ENCODE data around the gene COX7C. TPM values are rescaled to one million over a fixed set of nuclear protein-coding genes. Genes with fewer than 3 reads are reported as not detected.

COX7C gene
- total RNA-seq, 1 donor from 2014 or later = 270 TPM

DNA sequence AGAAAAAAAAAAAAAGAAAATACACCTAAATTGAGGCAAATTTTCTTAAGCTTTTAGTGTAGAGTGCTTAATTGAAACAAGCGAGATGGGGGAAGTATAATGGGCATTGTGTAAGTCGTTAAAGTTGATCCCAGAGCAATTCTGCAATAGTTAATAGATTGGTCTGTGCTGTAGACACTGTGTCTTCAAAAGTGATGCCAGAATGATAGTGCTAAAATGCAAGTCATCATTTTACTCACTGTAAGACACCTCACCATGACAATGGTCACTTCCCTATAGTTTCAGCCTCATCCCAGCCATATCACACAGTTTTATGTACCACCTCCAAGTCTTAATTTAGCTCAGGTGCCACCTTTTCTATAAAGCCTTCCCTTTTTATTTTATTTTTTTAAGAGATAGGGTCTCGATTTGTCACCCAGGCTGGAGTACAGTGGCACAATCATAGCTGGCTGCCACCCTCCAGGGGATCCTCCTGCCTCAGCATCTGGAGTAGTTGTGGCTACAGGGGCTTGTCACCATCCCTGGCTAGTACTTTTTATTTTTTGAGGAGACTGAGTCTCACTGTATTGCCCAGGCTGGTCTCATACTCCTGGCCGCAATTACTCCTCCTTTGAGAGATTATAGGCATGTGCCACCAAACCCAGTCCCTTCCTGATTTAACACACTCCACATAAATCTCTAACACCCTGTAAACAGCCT, 6.2 kb downstream of the COX7C start:
- peaks cover 0 to 28% of the 10 kb centered on the region in 2 donors for H3K36me3 ChIP-seq
- no peaks in the 10 kb centered on the region for H3K27me3 ChIP-seq
- no peak for DNase-seq (ENCODE audit: extremely low spot score in 2 of 2)
- H3K4me3 ChIP-seq = no peak overlapping the region
- H3K4me1 ChIP-seq = peaks cover 9% of the 10 kb centered on the region
- H3K27ac ChIP-seq = no peak overlapping the region
- H3K9me3 ChIP-seq = no peaks in the 10 kb centered on the region
- intact Hi-C loops (cut with DNase I) = no loop called here
- no peak for TF ChIP-seq POLR2A (IDR thresholded peaks at IDR 0.05)
- TF ChIP-seq POLR2AphosphoS5 (IDR thresholded peaks at IDR 0.05; ENCODE audit: insufficient read depth in 1 of 2, low read depth in 1 of 2) = no peak

- no peak overlapping the region for H3K27ac ChIP-seq
- H3K4me1 ChIP-seq = no peaks in the 10 kb centered on the region
- no peak overlapping the region for H3K4me3 ChIP-seq
- DNase-seq (ENCODE audit: extremely low spot score in 2 of 2) = no peak
- H3K27me3 ChIP-seq = no peaks in the 10 kb centered on the region
- H3K36me3 ChIP-seq = peaks cover 0 to 20% of the 10 kb centered on the region in 2 donors
- intact Hi-C loops (cut with DNase I) = no loop called here
- no peaks in the 10 kb centered on the region for H3K9me3 ChIP-seq
- no peak for TF ChIP-seq POLR2AphosphoS5 (IDR thresholded peaks at IDR 0.05; ENCODE audit: insufficient read depth in 1 of 2, low read depth in 1 of 2)
- no peak for TF ChIP-seq POLR2A (IDR thresholded peaks at IDR 0.05)
- TF ChIP-seq, protein P1, sequence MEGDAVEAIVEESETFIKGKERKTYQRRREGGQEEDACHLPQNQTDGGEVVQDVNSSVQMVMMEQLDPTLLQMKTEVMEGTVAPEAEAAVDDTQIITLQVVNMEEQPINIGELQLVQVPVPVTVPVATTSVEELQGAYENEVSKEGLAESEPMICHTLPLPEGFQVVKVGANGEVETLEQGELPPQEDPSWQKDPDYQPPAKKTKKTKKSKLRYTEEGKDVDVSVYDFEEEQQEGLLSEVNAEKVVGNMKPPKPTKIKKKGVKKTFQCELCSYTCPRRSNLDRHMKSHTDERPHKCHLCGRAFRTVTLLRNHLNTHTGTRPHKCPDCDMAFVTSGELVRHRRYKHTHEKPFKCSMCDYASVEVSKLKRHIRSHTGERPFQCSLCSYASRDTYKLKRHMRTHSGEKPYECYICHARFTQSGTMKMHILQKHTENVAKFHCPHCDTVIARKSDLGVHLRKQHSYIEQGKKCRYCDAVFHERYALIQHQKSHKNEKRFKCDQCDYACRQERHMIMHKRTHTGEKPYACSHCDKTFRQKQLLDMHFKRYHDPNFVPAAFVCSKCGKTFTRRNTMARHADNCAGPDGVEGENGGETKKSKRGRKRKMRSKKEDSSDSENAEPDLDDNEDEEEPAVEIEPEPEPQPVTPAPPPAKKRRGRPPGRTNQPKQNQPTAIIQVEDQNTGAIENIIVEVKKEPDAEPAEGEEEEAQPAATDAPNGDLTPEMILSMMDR (IDR thresholded peaks at IDR 0.05) = no peak
Measured at GRCh38 chr5:86625148-86625547, 7.4 kb downstream of the COX7C start.

GRCh38 chr5:86626149-86626548, 8.4 kb downstream of the COX7C start:
- Histone ChIP-seq H3K27ac (no peak overlapping the region), H3K36me3 (peaks cover 0 to 14% of the 10 kb centered on the region in 2 donors), H3K27me3 (no peaks in the 10 kb centered on the region), H3K9me3 (no peaks in the 10 kb centered on the region), H3K4me3 (no peak overlapping the region), H3K4me1 (no peaks in the 10 kb centered on the region)
- TF ChIP-seq POLR2A (IDR thresholded peaks at IDR 0.05) = no peak
- DNase-seq (ENCODE audit: extremely low spot score in 2 of 2) = no peak
- intact Hi-C loops (cut with DNase I) = no loop called here

- Histone ChIP-seq H3K27me3 (no peaks in the 10 kb centered on the region), H3K9me3 (no peaks in the 10 kb centered on the region), H3K4me3 (no peak overlapping the region), H3K4me1 (no peaks in the 10 kb centered on the region), H3K27ac (no peak overlapping the region), H3K36me3 (no peaks in the 10 kb centered on the region)
- intact Hi-C loops (cut with DNase I) = no loop called here
- TF ChIP-seq, protein P1 (IDR thresholded peaks at IDR 0.05) = no peak
- TF ChIP-seq POLR2A (IDR thresholded peaks at IDR 0.05) (no peak), POLR2AphosphoS5 (IDR thresholded peaks at IDR 0.05; ENCODE audit: insufficient read depth in 1 of 2, low read depth in 1 of 2) (no peak)
- DNase-seq (ENCODE audit: extremely low spot score in 2 of 2) = no peak
Measured at GRCh38 chr5:86631165-86631564, 13.4 kb downstream of the COX7C start.

GRCh38 chr5:86640998-86641397, 23.3 kb downstream of the COX7C start:
- no peaks in the 10 kb centered on the region for H3K9me3 ChIP-seq
- H3K27me3 ChIP-seq = no peaks in the 10 kb centered on the region
- H3K36me3 ChIP-seq = no peaks in the 10 kb centered on the region
- TF ChIP-seq POLR2A (IDR thresholded peaks at IDR 0.05) (no peak), POLR2AphosphoS5 (IDR thresholded peaks at IDR 0.05; ENCODE audit: insufficient read depth in 1 of 2, low read depth in 1 of 2) (no peak)
- TF ChIP-seq, protein P1 (IDR thresholded peaks at IDR 0.05) = no peak
- no peaks in the 10 kb centered on the region for H3K4me1 ChIP-seq
- no peak overlapping the region for H3K27ac ChIP-seq
- no peak for DNase-seq (ENCODE audit: extremely low spot score in 2 of 2)
- H3K4me3 ChIP-seq = no peak overlapping the region
- intact Hi-C loops (cut with DNase I) = no loop called here

DNA sequence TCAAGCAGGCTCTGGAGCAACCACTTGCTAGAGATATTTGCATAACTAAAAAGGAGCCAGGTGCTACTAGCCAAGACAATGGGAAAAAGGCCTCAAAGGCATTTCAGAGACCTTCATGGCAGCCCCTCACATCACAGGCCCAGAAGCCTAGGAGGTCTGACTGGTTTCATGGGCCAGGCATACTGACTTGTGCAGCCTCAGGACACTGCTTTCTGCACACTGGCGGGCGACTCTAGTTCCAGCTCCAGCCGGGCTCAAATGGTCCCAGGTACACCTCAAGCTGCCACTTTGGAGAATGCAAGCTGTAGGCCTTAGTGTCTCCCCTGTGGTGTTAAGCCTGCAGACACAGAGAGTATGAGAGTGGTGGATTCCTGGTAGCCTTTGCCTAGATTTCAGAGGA, 27.1 kb downstream of the COX7C start:
- H3K36me3 ChIP-seq = no peaks in the 10 kb centered on the region
- no peaks in the 10 kb centered on the region for H3K27me3 ChIP-seq
- intact Hi-C loops (cut with DNase I) = no loop called here
- H3K9me3 ChIP-seq = no peaks in the 10 kb centered on the region
- DNase-seq (ENCODE audit: extremely low spot score in 2 of 2) = no peak
- H3K27ac ChIP-seq = no peak overlapping the region
- no peaks in the 10 kb centered on the region for H3K4me1 ChIP-seq
- TF ChIP-seq, protein P1 (IDR thresholded peaks at IDR 0.05) = no peak
- no peak for TF ChIP-seq POLR2A (IDR thresholded peaks at IDR 0.05)
- no peak for TF ChIP-seq POLR2AphosphoS5 (IDR thresholded peaks at IDR 0.05; ENCODE audit: insufficient read depth in 1 of 2, low read depth in 1 of 2)
- H3K4me3 ChIP-seq = no peak overlapping the region

Measured in vagina (tissue), 2 donors.